ENCODE results near the gene OARD1. TPM values are rescaled to one million over a fixed set of nuclear protein-coding genes. Genes with fewer than 3 reads are reported as not detected.

Gene OARD1
- total RNA-seq, 2 donors from 2014 or later, result 28.5 to 29.2 TPM

DNA sequence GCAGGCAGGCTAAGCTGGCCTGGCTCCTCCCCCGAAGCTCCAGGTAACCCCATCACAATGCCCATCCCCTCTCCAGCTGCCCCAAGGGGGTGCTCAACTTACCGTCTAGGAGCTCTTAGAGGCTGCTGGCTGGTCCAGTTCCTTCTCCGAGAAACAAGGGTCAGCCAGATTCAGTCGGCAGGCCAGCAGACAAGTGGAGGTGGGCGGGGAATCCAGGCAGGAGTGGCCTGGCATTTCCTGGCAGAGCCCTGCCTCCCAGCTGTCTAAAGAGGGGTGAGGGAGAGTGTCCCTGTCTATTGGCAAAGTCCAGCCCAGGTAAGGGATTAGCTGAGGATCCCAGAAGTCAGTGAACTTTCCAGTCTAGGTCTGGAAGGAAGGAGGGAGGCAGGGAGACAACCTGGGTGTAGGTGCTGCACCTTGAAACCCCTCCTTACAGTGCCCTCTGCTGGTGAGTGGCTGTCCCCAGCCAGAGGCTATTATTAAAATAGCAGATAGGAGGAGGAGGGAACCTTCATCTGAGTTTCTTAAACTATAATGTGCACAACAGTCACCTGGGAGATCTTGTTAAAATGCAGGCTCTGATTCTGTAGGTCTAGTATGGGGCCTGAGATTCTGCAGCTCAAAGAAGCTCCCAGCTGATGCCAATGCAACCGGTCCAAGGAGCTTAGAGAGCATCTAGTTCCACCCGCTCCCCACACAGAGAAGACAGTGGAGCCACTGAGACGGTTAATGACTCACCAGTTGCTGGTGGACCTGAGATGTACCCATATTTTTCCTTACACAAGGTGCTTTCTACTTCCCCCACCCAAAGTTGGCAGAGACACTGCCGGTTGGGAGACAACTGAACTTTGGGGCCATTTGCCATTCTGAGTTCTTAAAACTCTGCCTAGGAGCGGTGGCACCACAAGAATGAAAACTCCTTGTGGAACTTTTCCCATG, 32.8 kb downstream of the OARD1 start, which contains the start of gene UNC5CL:
TSS of gene UNC5CL (minus strand) at position 162 of the 939 bp plus-strand sequence. CDS start 4,147 bp downstream, outside the sequence.
- peaks cover 4% of the 10 kb centered on the region for H3K4me1 Mint-ChIP-seq
- no peaks in the 10 kb centered on the region for H3K27me3 Mint-ChIP-seq

DNA sequence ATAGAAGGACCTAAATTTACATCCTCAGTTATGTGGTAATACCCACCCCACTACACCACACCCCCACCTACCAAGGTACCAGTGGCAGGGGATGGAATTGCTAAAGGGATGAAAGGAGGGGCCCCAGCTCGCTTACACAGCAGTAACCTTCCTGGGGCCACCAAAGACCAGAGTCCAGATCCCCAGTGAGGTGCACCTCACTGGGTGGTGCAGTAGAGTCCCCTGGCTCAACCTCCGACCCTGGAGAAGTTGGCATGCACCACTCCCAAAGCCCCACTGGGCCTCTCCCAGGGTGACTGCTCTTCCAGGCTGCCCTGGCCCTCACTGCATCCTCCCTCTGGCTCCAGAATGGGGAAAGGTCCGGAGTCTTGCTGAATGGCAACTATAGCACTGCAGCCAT, 34.0 kb downstream of the OARD1 start:
- Mint-ChIP-seq H3K4me3 (no peak overlapping the region), H3K36me3 (ENCODE audit: low read depth) (peaks cover 5% of the 10 kb centered on the region), H3K27me3 (no peaks in the 10 kb centered on the region), H3K4me1 (peaks cover 7% of the 10 kb centered on the region), H3K27ac (no peak overlapping the region)
- ATAC-seq, result no peak
- DNase-seq, result no peak
- H3K9me3 ChIP-seq (ENCODE audit: control insufficient read depth, low read length, poor library complexity, severe bottlenecking), result no peaks in the 10 kb centered on the region

More for the DNA sequence above, 32.8 kb downstream of the OARD1 start, which contains the start of gene UNC5CL:
- H3K9me3 ChIP-seq (ENCODE audit: control insufficient read depth, low read length, poor library complexity, severe bottlenecking), result no peaks in the 10 kb centered on the region
- ATAC-seq, result peak; percentile 70
- peak in 1 of 3 donors; percentile 52 for DNase-seq
- H3K4me3 Mint-ChIP-seq, result no peak within 1 kb of the TSS
- H3K27ac Mint-ChIP-seq, result no peak within 1 kb of the TSS
- H3K36me3 Mint-ChIP-seq (ENCODE audit: low read depth), result no peaks in the 10 kb centered on the region

DNA sequence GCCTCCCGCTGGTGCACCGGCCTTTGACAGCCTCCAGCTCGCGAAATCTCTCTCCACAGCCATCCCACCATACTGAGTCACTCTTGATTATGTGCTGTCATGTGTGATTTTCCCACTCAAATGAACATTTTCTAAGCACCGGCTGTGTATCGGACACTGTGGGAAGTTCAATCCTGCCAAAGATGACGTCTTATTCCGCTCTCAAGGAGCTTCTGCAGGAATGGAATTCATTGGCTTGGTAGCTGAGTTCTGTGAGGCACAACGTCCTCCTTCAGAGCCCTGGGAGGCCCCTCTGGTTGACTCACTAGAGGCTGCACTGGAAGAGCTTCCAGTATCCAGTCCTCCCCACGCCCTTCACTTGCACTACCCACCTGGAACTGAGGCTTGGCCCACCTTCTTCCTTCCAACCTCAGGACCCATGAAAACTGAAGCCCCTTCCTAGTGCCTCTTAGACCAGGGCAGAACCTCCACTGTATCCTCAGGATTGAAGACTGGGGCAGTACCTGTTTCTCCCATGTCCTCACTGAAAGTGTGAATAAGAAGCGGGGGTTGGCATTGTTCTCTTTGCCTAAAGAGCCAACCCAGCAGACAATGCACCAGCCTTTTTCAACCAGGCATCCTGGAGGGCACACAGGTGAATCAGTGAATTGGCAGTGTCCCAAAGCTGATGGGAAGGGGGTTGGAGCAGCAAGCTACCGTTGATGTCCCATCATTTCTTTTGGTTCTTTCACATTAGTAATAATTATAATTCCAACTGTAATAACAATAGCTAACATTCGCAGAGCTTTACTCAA, 34.9 kb downstream of the OARD1 start:
- H3K4me3 Mint-ChIP-seq, result no peak overlapping the region
- H3K27me3 Mint-ChIP-seq, result no peaks in the 10 kb centered on the region
- H3K27ac Mint-ChIP-seq, result no peak overlapping the region

DNA sequence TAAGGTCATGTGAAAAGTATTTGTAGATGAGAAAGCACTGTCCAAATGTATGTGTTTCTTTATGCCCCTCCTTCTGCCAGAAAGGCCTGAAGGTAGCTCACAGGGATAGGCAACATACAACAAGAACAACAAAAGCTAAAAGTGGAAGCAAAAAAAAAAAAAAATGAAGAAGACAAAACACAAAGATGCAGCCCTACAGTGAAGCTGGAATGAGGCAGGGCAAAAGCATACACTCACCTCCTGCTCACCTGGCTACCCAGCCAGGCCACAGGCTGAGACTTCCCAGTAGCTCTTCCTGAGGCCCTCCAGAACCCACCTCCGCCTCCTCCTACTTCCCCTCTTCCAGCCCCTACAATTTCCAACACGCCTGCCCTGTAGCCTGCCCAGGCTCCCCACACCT, 35.6 kb downstream of the OARD1 start:
- H3K36me3 Mint-ChIP-seq (ENCODE audit: low read depth), result peaks cover 5% of the 10 kb centered on the region
- no peak overlapping the region for H3K4me3 Mint-ChIP-seq
- no peaks in the 10 kb centered on the region for H3K9me3 ChIP-seq (ENCODE audit: control insufficient read depth, low read length, poor library complexity, severe bottlenecking)
- no peaks in the 10 kb centered on the region for H3K27me3 Mint-ChIP-seq
- H3K27ac Mint-ChIP-seq, result no peak overlapping the region
- DNase-seq (no peak), ATAC-seq (no peak)
- H3K4me1 Mint-ChIP-seq, result peaks cover 7% of the 10 kb centered on the region

More for the DNA sequence above, 34.9 kb downstream of the OARD1 start:
- Mint-ChIP-seq H3K4me1 (peaks cover 7% of the 10 kb centered on the region), H3K36me3 (ENCODE audit: low read depth) (peaks cover 5% of the 10 kb centered on the region)
- ATAC-seq (no peak), DNase-seq (no peak)
- H3K9me3 ChIP-seq (ENCODE audit: control insufficient read depth, low read length, poor library complexity, severe bottlenecking), result no peaks in the 10 kb centered on the region

DNA sequence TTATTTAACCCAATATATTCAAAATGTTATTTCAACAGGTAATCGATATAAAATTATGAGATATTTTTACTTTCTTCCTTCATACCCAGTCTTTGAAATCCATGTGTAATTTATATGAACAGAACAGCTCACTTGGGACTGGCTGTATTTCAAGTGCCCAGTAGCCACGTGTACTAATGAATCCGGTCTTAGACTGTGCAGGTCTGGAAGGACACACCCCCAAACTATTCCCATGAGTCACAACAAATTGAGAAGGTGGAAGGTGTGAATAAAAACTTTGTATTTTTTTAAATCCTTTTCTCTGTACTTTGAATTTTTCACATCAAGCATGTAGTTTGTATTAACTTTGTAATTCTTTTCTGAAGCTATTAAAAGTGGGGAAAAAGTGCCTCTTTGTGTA, 36.0 kb downstream of the OARD1 start:
- ATAC-seq (no peak), DNase-seq (no peak)
- no peaks in the 10 kb centered on the region for H3K9me3 ChIP-seq (ENCODE audit: control insufficient read depth, low read length, poor library complexity, severe bottlenecking)
- H3K36me3 Mint-ChIP-seq (ENCODE audit: low read depth), result peaks cover 5% of the 10 kb centered on the region
- no peaks in the 10 kb centered on the region for H3K27me3 Mint-ChIP-seq
- no peak overlapping the region for H3K27ac Mint-ChIP-seq
- no peak overlapping the region for H3K4me3 Mint-ChIP-seq
- H3K4me1 Mint-ChIP-seq, result peaks cover 7% of the 10 kb centered on the region

DNA sequence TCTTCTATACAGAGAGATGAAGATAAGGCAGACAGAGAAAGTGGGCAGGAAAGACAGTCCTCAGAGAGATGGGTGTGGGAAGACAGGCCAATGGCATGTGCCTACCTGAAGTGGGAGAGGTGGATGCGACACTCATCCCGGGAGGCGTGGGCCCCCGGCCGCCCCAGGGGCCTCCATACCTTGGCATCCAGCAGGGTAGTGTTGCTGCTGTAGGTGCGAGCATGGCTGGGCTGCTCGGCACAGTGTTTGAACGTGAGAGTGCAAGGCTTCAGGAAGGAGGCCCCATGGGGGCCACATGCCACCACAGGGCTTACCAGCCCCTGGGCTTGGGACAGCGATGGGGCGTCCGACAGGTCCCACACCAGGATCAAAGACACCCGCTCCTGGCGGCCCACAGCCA, 38.4 kb downstream of the OARD1 start:
- no peak overlapping the region for H3K4me3 Mint-ChIP-seq
- no peak overlapping the region for H3K27ac Mint-ChIP-seq
- no peak for ATAC-seq
- H3K36me3 Mint-ChIP-seq (ENCODE audit: low read depth), result peaks cover 5% of the 10 kb centered on the region
- peaks cover 16% of the 10 kb centered on the region for H3K4me1 Mint-ChIP-seq
- no peaks in the 10 kb centered on the region for H3K9me3 ChIP-seq (ENCODE audit: control insufficient read depth, low read length, poor library complexity, severe bottlenecking)
- no peak for DNase-seq
- H3K27me3 Mint-ChIP-seq, result no peaks in the 10 kb centered on the region

DNA sequence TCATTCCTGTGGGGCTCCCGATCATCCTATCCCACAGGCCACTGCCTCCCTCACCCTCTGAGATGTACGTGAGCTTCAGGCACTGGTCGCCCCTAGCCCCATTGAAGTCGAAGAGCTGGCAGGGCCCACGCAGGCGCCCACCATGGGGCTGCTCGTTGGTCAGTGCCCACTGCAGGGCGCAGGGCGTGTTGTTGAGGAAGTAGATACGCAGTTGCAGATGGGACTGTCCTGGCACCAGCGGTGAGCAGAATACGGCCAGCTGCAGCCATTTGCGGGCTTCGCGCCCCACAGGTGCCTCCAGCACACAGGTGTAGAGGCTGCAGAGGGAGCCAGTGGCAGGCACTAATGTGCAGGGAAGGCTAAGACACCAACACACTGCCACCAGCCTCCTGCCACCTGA, 39.3 kb downstream of the OARD1 start:
- DNase-seq (no peak), ATAC-seq (no peak)
- H3K27ac Mint-ChIP-seq, result peak overlapping the region; percentile 63
- H3K4me1 Mint-ChIP-seq, result peaks cover 20% of the 10 kb centered on the region
- H3K36me3 Mint-ChIP-seq (ENCODE audit: low read depth), result peaks cover 5% of the 10 kb centered on the region
- H3K4me3 Mint-ChIP-seq, result no peak overlapping the region
- H3K27me3 Mint-ChIP-seq, result no peaks in the 10 kb centered on the region
- no peaks in the 10 kb centered on the region for H3K9me3 ChIP-seq (ENCODE audit: control insufficient read depth, low read length, poor library complexity, severe bottlenecking)

DNA sequence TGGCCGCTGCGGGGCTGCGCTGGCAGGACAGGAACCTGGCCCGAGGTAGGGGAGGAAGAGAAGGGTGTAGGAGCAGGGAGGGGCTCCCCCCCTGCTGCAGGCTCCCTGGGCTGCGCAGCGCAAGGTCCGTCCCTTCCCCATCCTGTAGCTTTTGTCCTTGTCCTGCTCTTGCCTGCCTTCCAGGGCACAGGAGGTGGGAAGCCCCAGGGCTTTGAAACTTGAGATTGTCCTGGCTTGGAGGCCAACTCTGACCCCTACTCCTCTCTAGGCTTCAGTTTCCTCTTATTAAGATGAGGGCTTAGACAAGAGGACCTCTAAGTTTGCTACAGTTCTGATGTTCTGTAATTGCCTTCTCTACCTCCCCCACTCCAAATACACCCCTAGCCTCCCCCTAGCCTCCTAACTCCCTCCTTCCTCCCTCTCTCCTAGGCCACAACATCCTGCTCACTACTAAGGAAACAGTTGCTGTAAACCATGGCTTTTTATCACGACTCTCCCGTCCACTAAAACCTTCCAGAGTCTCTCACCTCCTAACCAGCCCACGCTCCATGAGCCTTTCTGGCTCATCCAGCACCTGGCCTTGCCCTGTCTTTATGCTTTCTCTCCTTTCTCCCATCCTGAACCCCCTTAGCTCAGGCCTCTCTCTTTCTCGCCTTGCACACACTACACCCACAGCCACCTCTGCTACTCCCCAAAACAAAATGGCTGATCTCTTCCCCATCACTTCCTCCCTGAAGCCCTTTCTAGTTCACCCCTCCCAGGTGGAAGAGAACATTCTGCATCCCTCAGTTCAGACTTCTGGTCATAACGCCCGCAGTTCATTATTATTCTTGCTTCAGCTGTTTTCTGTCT, 43.4 kb downstream of the OARD1 start:
- no peak for DNase-seq
- no peaks in the 10 kb centered on the region for H3K27me3 Mint-ChIP-seq
- H3K4me3 Mint-ChIP-seq, result peak overlapping the region; percentile 95
- H3K9me3 ChIP-seq (ENCODE audit: control insufficient read depth, low read length, poor library complexity, severe bottlenecking), result no peaks in the 10 kb centered on the region
- ATAC-seq, result no peak
- peak overlapping the region; percentile 95 for H3K27ac Mint-ChIP-seq
- H3K36me3 Mint-ChIP-seq (ENCODE audit: low read depth), result peaks cover 5% of the 10 kb centered on the region
- peaks cover 30% of the 10 kb centered on the region for H3K4me1 Mint-ChIP-seq

DNA sequence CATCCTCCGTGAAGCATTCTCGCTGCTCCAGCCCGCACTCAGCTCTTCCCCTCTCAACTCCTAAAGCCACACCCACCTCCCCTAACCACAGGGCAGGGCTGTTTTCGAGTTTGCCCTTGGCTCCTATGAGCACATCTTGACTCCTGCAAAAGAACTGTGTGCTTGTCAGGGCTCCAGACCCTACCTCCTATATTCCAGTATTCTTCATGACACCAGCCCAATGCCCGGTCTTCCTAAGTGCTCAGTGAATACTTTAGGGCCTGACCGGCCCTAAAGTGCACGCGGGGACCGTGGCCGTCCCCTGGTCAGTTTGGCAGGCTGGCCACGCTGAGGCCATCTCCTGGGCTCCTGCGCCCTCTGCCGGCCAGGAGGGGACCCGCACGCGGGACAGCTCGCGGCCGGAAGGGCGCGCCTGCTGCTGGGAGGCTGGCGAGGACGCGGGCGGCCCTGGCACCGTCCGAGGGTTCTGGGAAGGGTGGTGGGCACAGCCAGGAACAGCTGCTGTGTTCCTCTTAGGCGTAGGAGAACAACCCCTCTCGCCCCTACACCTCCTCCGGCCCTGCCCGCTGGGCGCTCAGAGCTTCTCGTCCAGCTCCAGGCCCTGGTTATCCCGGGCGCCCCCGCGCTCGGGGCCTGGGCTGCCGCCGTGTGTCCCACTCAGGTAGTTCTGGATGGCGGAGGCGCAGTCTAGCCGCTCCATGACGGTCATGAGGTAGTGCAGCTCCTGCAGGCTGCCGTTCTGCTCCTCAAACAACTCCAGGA, 44.2 kb downstream of the OARD1 start:
- H3K36me3 Mint-ChIP-seq (ENCODE audit: low read depth), result no peaks in the 10 kb centered on the region
- peak overlapping the region; percentile 95 for H3K27ac Mint-ChIP-seq
- H3K4me1 Mint-ChIP-seq, result peaks cover 25% of the 10 kb centered on the region
- ATAC-seq (peak; percentile 93), DNase-seq (peak; percentile 61 to 76 (median 68))
- H3K27me3 Mint-ChIP-seq, result no peaks in the 10 kb centered on the region
- H3K4me3 Mint-ChIP-seq, result peak overlapping the region; percentile 95
- no peaks in the 10 kb centered on the region for H3K9me3 ChIP-seq (ENCODE audit: control insufficient read depth, low read length, poor library complexity, severe bottlenecking)

DNA sequence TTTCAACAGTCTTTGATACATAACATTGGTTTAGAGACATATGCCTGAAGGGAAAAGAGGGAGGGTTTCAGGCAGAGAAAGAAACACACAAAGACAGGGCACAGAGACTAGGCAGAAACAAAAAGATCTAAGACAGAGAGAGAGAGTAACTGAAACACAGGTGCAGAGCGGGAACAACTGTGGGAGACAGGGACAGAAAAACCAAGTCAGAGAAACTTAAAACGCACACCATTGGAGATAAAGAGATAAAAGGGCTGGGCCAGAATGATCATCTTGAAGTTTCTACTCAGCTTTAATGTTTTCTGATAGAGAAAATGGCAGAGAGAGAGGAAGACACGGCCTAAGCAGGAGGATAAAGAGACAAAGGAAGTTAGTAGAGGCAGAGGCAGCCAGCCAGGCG, 44.9 kb downstream of the OARD1 start:
- peak overlapping the region; percentile 95 for H3K27ac Mint-ChIP-seq
- H3K9me3 ChIP-seq (ENCODE audit: control insufficient read depth, low read length, poor library complexity, severe bottlenecking), result no peaks in the 10 kb centered on the region
- no peaks in the 10 kb centered on the region for H3K36me3 Mint-ChIP-seq (ENCODE audit: low read depth)
- DNase-seq (no peak), ATAC-seq (no peak)
- no peaks in the 10 kb centered on the region for H3K27me3 Mint-ChIP-seq
- H3K4me3 Mint-ChIP-seq, result peak overlapping the region; percentile 95
- peaks cover 25% of the 10 kb centered on the region for H3K4me1 Mint-ChIP-seq

DNA sequence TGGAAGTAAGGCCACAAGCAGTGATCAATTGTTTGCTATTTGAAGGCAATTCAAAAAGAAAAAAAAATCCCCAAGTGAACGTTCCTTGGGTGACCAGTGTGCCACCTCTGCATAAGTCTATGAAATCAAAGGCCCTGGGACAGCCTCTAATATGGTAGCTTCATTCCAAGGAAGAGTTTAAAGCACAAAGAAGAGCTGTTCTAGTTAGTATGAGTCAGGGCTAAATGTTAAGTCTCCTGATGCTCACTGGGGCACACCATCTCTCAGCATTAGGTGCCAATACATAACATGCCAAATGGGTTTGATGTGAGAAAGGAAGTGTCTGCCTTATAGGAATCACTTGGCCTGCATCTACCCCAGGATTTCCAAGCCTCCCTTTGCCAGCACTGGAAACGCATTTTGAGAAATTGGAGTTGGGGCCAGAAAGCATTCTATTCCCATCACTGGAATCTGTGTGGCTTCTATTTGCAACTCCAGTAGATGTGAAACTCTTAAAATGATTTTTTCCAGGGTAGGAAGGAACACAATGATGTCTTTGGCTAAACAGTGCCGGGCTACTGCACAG, 46.1 kb downstream of the OARD1 start:
- Mint-ChIP-seq H3K4me1 (peaks cover 24% of the 10 kb centered on the region), H3K4me3 (no peak overlapping the region), H3K36me3 (ENCODE audit: low read depth) (no peaks in the 10 kb centered on the region), H3K27me3 (no peaks in the 10 kb centered on the region), H3K27ac (no peak overlapping the region)
- DNase-seq (no peak), ATAC-seq (no peak)
- H3K9me3 ChIP-seq (ENCODE audit: control insufficient read depth, low read length, poor library complexity, severe bottlenecking), result no peaks in the 10 kb centered on the region

DNA sequence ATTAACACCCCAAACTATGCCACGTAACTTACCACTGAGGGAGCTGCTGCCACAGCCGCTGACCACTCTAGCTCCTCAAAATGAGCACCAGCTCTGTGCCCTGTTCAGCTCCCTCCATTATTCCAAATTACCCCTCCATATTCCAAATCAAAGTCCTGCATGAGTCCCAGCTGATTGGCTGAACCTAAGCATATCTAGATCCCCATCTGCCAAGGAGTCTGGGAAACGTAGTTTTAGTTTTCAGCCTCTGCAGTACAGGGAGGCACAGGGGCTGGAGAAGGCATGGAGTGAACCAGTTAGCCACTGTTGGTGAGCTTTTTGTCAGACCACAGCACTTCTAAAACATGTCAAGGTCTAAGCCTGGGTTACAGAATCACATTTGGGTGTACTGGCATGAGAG, 49.0 kb downstream of the OARD1 start:
- Mint-ChIP-seq H3K27ac (no peak overlapping the region), H3K4me3 (no peak overlapping the region), H3K4me1 (peaks cover 14% of the 10 kb centered on the region), H3K36me3 (ENCODE audit: low read depth) (peaks cover 2% of the 10 kb centered on the region), H3K27me3 (no peaks in the 10 kb centered on the region)
- no peaks in the 10 kb centered on the region for H3K9me3 ChIP-seq (ENCODE audit: control insufficient read depth, low read length, poor library complexity, severe bottlenecking)
- DNase-seq, result no peak
- ATAC-seq, result no peak

All from T-helper 17 cell (primary cell).